GM18867 (cell line): ENCODE data around the gene ACKR2.

Experiments
- ATAC-seq: cut with Tn5 transposase; IDR thresholded peaks from one replicate; pipeline ENCODE4 v1.9.1; 2021; ENCODE audit warnings: mild to moderate bottlenecking, moderate library complexity; ENCODE audit not compliant: unreplicated experiment

The ACKR2 gene

DNA sequence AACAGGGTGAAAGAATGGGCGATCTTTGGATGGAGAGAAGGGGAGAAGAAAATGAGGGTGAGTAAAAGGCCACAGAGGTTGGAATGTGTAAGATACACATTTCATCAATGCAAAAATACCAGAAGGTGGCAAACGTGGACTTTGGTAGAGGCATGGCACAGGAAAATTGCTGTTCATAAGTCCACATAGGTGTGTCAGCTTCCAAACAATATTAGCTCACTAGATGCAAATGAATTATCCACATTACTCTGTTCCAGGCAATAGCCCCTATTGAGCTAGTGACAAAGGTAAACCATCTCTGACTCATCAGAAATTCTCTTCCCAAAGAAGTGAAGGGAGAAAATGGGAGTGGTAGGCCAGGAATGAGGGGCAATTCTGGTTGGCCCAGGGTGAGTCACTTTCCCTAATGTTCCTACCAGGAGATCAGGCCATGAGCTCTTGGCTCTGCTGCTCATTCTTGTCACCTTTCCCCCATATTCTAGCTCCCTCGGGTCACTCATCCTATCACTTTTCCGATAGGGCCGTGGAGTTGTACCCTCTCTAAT lies 19.9 kb downstream of the ACKR2 start:
- no peak for ATAC-seq

DNA sequence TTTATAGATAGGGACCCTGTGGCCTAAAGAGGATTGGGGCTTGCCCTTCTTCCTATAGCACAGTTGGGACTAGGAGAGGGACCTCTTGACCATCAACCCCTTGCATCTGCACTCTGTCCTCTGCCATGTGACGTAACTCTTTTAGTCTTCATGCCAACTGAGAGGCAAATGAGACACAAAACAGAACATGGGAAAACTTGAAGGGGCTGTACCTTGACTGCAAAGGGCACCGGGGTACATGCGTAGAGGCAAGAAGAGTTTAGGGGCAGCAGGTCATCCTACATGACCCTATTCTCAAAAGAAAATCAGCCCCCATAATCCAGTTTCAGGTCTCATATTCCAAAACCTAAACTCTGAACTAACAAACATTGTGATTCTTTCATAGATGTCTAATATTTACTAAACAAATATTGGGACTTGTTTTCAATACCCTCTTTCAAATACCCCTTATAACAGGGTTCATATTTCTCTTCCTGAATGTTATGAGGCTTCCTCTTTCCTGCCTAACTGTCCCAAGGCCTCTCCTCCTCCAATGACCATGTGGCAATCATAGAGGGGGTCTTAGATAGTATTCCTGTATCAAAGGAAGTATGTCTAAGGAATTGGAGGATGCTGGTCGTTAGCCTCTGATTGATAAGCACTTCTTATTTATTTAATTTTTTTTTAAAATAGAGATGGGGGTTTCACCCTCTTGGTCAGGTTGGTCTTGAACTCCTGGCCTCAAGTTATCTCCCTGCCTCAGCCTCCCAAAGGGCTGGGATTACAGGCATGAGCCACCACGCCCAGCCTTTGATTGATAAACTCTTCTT lies 20.6 kb downstream of the ACKR2 start:
- no peak for ATAC-seq

DNA sequence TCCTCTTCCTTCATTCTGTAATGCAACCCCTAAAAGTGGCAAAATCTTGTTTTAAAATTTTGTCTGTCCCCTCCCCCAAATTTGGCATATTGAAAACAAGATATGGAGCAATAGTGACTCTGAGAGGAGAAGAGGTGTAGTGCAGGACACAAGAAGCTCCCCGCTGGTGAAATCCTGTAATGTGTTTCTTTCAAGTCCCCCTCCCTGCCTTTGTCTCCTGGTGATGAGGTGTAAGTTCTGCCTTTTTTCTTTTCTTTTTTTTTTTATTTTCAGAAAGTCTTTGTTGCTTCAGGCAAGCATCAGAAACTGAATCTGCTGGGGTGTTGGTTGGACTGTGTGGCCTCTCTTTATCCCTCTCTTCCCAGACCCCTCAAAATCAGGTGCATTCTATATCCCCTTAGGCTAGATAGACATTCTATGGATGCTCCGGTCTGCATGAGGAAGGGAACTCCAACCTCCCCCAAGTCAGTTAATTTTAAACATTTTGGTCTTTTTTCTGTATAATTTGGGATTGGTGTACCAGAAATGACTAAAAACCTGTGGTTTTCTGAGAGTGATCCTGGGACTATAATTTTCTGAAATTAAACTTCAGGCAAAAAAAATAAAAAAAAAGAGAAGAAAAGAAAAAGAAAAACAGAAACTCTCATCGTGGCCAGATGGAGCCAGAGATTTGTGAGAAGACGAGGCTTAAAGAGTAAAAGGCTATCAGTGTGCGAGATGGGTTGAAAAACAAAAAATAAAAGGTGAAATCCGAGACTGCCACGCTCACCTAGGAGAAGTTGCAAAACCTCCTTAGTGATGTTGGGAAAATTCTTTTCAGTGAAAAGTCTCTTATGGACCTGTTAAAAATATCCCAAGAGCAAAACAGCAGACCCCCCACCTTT lies 21.4 kb downstream of the ACKR2 start:
- ATAC-seq = no peak

DNA sequence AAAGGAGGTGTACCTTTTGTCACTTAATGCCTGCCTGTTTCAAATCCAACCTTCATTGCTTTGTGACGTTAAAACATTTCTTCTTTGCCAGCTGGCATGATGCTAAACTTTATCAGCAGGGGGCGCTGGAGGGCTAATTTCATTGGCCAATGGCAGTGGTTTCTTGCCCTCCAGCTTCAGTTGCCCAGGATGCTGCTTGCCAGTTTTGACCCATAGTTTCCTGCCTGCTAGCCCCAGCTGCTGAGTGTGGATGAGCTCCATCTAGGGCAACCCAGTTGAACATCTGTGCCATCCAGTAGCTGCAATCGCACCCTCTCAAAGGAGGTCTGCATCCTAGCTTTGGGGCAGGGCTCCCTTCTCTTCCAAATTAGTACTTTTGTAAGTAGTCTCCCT lies 22.1 kb downstream of the ACKR2 start:
- ATAC-seq = no peak

DNA sequence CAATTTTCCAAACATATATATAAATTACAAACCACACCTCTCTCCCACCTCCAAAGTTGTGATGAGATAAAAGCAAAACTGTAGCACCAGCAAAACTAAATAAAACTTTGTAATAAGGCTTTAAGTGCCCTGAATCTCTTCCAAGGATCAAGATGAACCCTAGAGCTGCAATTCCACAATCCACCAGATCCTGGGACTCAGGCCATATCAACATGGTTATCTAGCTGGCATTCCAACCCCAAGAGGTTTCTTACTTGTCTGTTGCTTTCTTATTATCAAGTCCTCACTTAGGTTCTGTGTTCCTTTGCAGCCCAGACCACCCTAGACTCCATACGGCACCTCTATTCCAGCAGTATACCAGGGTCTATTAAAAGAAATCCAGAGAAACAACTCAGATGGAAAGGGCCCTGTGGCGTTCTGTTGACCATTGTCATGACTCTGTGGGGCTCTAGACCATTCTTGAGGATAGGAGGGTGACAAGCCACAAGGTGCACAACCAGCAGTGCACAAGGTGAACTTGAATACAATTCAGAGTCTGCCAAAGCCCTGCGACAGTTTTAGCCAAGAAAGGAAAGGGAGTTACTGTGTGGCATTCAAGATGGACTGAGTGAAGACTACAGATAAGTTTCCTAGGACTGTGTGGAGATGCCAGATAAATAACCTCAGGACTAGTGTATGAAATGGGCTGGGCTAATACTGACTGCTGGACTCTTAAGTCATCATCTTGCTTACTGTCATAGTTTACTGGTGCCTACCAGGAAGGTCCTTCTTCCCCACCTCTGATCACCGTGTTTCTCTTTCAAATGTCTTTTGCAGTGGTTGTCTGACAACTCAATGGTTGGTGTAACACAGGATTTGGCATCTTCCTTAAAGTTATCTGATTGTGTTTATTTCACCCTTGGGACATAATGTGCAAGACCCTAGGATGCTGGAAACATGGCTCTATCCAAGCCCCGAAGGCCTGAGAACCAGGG lies 27.2 kb downstream of the ACKR2 start:
- no peak for ATAC-seq

DNA sequence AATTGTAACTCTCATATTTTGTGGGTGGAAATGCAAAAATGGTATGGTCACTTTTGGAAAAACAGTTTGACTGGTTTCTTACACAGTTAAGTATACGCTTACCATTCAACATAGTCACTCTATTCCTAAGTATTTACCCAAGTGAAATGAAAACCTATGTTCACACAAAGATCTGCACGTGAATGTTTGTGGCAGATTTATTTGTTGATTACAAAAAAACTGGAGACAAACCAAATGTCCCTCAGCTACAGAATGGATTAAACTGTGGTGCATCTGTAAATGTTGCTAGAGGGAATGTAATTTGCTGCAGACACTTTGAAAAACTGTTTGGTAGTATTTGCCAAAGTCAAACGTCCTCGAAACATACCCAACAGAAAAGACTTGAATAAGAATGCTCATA lies 29.3 kb downstream of the ACKR2 start:
- no peak for ATAC-seq

DNA sequence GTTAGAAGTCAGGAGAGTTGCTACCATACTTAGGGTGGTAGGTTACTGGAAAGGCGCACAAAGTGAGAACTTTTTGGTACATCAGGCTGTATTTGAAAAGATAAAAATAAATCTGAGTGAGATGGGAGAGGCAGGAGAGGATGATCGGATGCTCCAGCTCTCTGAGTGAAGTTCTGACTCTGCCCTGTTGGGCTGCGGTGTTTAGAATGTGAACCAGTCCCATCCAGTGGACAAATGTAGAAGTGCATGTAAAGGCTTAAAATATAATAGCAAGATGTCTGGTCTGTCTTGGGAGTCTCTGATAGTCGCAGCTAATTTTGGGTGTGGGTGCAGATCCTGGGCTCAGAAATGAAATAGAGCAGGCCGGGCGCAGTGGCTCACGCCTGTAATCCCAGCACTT lies 30.4 kb downstream of the ACKR2 start:
- ATAC-seq = peak; percentile 100

DNA sequence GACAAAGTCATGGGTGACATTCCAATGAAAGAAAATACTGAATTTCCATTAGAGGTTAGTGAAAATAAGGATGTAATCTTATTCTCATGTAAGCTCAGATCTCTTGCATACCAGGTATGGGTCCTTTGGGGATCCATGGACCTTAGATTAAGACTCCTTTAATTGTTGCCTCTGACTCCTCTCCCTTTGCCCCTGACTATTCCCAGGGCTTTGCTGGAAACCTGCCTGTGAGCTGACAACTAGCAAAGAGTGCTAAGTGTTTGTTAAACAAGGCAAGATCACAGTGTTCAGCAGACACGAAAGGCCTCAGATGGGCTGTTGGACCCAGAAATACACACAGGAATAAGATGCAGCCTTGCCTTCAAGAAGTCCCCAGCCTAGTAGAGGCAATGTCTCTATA lies 32.1 kb downstream of the ACKR2 start:
- ATAC-seq = no peak

DNA sequence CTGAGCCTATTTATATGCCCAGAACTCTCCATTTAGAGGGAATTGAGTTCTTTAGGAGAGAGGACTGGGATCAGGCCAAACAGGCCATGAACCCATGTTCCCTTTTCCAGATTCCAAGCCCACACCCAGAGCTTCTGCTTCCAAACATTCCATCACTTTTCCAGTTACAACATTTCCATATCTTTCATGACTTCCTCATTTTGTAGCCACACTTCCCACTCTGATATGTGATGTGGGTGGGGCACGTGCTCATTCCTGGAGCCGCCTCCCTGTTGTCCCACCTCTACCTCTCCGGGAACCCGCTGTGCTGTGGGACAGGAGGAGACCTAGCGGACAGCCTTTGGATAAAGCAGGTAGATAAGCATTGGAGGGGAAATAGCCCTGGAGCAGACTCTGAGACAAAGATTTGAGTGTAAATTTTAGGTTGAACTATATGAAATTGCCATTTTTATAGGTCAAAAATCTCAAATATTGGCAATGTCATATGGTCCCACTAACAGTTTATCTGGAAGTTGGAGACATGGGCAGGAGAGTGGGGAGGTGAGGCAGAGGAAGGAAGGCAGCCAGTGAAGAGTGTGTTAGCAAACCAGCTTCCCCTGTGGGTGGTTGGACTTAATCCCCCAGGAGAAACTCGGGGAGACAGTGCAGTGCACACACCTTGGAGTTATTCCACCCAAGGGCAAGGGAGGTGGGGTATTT lies 34.6 kb downstream of the ACKR2 start:
- no peak for ATAC-seq

DNA sequence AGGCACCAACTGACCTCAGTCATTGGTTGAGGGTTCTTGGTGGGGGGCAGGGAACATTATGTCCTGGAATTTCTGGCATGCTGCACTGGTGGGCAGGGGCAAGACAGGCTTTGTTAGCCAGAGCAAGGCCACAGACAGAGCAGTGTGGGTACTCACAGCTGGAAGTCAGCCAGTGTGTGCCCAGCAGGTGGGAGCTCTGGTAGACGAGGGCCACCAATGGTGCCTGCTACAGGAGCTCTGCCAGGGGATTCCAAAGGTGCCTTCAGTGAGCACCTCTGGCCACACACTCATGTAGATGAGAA lies 35.1 kb downstream of the ACKR2 start:
- ATAC-seq = no peak

DNA sequence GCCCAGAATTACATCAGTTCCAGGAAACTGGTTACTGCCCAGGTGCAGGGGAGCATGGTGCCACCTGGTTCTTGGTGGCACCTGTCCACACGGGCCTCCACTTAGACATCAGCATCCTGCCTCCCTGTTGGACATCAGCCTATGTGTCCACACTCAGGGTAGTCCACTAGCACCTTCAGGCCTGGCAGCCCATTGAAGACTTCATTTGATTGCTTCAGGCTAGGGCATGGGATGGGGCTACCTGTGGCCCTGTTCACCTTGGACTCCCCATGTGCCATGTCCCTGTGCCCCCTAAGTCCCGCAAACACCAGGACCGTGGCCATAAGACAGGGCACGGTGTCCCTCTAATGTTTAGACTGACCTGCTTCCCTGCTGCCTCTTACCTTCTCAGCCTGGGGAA lies 35.6 kb downstream of the ACKR2 start:
- no peak for ATAC-seq

DNA sequence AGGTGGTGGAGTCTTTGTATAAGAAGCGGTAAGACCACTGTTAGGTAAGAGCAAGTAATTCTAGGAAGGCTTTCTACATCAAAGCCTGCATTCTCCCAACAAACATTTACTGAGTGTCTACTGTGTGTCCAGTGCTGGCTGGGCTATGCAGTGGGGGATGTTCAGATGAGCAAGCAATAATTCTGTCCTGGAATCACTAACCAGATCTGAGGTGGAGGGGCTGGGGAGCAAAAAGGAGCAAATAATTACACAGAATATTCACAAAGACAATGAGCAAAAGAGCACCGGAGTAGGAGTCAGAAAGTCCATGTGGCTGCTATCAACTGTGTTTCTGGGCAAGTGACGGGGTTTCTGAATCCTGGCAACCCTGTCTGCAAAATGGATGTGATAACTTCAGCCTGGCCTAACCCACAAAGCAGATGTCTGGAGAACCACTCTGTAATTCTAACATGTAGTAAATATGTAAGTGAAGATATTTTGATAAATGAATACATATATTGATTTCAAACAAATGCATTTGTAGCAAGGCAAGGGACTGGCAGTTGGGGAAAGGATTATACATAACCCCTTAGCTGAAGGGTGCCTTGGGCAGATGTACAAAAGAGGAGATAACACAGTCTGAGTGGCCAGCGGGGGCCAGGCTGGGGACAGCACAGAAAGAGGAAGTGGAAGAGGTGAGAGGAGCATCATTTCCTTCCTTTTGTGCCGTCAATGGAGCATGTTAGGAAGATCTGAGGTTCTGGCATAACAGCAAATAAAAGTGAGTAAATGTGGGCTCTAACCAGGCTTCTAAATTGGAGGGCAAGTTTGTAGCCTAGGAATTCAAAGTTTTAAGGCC lies 37.7 kb downstream of the ACKR2 start:
- ATAC-seq = peak; percentile 83

DNA sequence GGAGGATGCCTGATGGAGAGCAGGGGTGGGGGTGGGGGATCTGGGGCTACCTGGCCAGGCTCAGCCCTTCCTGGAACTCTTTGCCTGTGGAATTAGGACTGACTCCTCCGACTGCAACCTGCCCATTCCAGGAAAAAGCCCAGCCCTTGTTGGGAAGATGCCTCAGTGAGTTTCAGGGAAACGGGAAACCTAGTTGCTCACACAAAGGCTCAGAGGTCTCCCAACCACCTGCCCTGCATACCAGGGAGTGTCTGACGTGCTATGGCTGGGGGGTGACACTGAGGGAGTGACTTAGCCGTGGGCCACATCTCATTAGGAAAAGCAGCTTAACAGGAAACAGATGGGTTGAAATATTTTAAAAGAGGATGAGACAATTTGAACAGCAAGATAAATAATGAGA lies 38.5 kb downstream of the ACKR2 start:
- no peak for ATAC-seq

DNA sequence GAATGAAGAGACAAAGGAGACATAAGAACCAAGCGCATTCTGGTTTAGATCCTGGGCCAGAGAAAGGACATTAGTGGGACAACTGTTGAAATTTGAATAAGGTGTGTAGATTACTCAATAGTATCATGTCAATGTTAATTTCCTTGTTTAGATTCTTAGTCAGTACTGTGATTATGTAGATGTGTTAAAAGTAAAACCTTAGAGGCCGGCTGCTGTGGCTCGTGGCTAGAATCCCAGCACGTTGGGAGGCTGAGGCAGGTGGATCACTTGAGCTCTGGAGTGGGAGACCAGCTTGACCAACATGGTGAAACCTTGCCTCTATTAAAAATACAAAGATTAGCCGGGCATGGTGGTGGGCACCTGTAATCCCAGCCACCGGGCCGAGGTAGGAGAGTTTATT lies 39.8 kb downstream of the ACKR2 start:
- ATAC-seq = no peak

DNA sequence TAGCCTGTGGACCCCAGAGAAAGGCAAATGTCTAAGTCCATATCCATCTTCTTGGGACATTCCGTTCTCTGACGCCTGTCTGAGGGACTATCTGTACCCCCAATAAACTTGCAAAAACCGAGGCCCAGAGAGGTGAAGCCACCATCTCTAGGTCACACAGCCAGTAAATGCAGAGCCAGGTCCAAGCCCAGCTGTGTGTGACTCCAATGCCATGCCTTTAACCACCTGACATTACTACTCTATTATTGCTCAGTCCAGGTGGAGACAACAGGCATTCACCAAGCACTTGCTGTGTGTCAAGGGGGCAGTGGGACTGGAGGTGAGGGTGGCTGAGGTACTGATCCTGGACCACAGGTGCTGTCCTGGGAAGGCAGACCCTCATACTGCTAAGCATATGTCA lies 41.0 kb downstream of the ACKR2 start:
- no peak for ATAC-seq

DNA sequence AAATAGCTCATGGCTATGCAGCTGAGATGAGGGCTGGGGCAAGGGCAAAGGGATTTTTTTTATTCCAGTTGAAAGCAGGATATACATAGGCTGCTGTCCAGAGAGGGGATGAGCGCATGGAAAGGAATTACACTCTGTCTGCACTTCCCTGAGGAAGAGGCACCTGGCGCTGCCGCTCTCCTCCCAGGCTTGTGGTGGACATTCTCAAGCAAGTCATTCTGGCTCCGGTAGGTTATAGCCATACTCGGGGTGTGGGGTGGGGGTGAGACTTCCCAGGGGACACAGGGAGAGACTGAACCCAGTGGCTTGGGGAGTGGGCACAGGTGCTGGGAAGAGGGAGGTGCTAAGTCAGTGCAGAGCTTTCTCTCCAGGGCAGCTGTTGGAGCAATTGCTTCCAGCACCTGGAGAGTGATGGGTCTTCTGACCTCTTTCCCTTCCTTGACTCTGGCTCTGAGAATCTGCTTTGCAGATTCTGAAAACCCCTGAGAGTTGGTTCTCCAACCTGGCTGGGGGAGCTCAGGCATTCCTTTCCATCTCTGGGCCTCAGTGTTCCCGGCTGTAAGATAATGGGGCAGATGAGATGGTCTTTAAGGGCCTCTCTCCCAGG lies 42.1 kb downstream of the ACKR2 start:
- no peak for ATAC-seq

DNA sequence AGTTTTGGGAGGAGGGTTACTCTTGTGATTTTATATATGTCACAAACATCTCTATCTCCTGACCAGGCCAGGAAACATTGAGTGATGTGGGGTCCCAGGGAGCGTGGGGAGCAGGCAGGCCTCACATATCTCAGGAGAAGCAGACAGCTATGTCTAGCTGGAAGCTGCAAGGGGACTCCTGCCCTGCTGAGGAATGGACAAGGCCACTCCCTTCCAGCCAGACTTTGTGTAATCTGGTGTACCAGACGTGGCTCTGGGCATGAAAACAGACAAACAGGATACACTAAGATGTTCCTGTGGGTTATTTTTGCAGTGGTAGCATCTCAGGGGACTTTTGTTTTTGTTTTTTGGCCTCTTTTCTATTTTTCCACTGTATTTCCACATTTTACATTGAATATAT lies 43.2 kb downstream of the ACKR2 start:
- ATAC-seq = no peak

DNA sequence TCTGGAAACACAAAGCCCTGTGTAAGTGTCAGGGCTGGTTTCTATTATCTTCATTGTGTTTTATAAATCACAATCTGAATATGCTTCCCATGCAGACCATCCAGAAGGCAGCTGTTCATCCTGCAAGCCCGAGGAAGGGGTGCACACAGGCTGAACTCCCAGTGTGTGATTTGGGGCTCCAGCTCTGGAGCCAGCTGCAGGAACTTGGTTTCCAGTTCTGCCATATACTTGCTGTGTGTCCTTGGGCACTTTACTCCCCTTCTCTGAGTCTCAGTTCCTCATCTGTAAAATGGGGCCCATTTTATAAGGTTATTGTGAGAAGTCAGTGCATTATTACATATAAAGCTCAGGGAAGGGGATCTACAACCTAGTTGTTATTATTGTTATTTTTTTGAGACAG lies 43.8 kb downstream of the ACKR2 start:
- no peak for ATAC-seq

DNA sequence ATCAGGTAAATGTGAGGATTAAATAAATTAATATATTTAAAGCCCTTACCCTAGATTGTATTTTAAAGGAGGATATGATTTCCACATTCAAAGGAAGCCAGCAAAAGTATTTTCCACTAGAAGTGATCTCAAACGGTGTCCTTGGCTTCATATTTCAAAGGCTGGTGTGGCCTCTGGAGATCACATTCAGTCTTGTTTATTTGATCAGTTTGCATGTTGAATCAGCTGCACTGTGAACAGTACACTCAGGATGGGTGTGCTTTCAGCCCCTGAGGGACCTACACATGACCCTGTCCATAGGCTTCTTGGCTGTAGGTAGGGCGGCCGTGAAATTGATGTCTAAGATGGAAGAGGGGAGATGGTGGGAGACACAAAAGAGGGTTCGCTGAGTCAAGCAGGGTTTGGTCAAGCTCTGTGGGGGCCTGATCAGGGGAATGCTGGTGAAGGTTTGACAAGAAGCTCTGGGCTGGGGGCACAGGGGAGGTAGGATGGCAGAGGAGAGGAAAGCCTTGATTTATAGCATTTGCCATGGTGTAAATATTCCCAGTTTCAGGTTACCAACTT lies 44.6 kb downstream of the ACKR2 start:
- ATAC-seq = no peak
